GM18526 (cell line): Measurements from ENCODE around the gene SLF2.

Experiments
- POLR2A ChIP-seq: IDR thresholded peaks from 3 replicates; pipeline ENCODE4 v1.6.1; 2011; ENCODE audit not compliant: insufficient read length; ENCODE audit errors: extremely low read depth

Gene SLF2

GRCh38 chr10:101000915-101001658 is 88.3 kb downstream of the SLF2 start:
- no peak for TF ChIP-seq POLR2A

GRCh38 chr10:101001659-101002035 is 88.9 kb downstream of the SLF2 start:
- no peak for TF ChIP-seq POLR2A

- no peak for TF ChIP-seq POLR2A
Measured at GRCh38 chr10:101002456-101002855, 89.7 kb downstream of the SLF2 start.

GRCh38 chr10:101003639-101004206 is 91.0 kb downstream of the SLF2 start:
- TF ChIP-seq POLR2A = no peak

GRCh38 chr10:101005361-101005760 is 92.6 kb downstream of the SLF2 start:
- TF ChIP-seq POLR2A = no peak

GRCh38 chr10:101005869-101006567 is 93.3 kb downstream of the SLF2 start:
- TF ChIP-seq POLR2A = no peak

GRCh38 chr10:101006593-101007098 is 93.9 kb downstream of the SLF2 start:
- no peak for TF ChIP-seq POLR2A

- TF ChIP-seq POLR2A = no peak
Measured at GRCh38 chr10:101007099-101007711, 94.4 kb downstream of the SLF2 start.

- no peak for TF ChIP-seq POLR2A
Measured at GRCh38 chr10:101007915-101008822, 95.4 kb downstream of the SLF2 start.

GRCh38 chr10:101008823-101009423 is 96.2 kb downstream of the SLF2 start:
- no peak for TF ChIP-seq POLR2A

GRCh38 chr10:101010329-101010728 is 97.6 kb downstream of the SLF2 start:
- TF ChIP-seq POLR2A = no peak

- TF ChIP-seq POLR2A = no peak
Measured at GRCh38 chr10:101011517-101012423, 99.0 kb downstream of the SLF2 start.
